Epithelial cell of esophagus (primary cell): ENCODE measurements around the gene CRELD1.
A peak's percentile ranks its signal among the peaks of the same experiment; 100 is the strongest.

Experiments used
- DNase-seq: peaks from one replicate; pipeline ENCODE4 v3.0.0; 2010; ENCODE audit warnings: low read depth
- H3K4me3 ChIP-seq: 2 replicates; pipeline ENCODE4 v1.5.1; 2011; ENCODE audit warnings: mild to moderate bottlenecking, low read length, control low read depth
- CTCF ChIP-seq: IDR thresholded peaks from 2 replicates; pipeline ENCODE4 v1.5.1; 2011; ENCODE audit warnings: low read depth, mild to moderate bottlenecking, low read length, control low read depth, inconsistent platforms; ENCODE audit not compliant: insufficient read depth; ENCODE audit errors: missing control alignments

The CRELD1 gene

GRCh38 chr3:9908286-9908685 lies 25.3 kb upstream of the CRELD1 start:
- TF ChIP-seq CTCF = no peak
- DNase-seq = no peak
- H3K4me3 ChIP-seq = no peak overlapping the region

- no peak for TF ChIP-seq CTCF
- H3K4me3 ChIP-seq = no peak overlapping the region
- no peak for DNase-seq
Measured at GRCh38 chr3:9909221-9910013, 24.2 kb upstream of the CRELD1 start.

GRCh38 chr3:9911863-9912262 lies 21.8 kb upstream of the CRELD1 start:
- H3K4me3 ChIP-seq = no peak overlapping the region
- no peak for TF ChIP-seq CTCF
- no peak for DNase-seq

GRCh38 chr3:9912294-9912935 lies 21.2 kb upstream of the CRELD1 start:
- DNase-seq = peak; percentile 71
- TF ChIP-seq CTCF = no peak
- H3K4me3 ChIP-seq = no peak overlapping the region

GRCh38 chr3:9913601-9914000 lies 20.0 kb upstream of the CRELD1 start:
- no peak overlapping the region for H3K4me3 ChIP-seq
- DNase-seq = peak; percentile 58

GRCh38 chr3:9914011-9914410 lies 19.6 kb upstream of the CRELD1 start:
- no peak overlapping the region for H3K4me3 ChIP-seq
- no peak for DNase-seq
- TF ChIP-seq CTCF = no peak

More at GRCh38 chr3:9913601-9914000, 20.0 kb upstream of the CRELD1 start:
- no peak for TF ChIP-seq CTCF
